Measurements from ENCODE around the gene WDR4.

Gene WDR4

GRCh38 chr21:42854246-42855010 lies 24.9 kb downstream of the WDR4 start:
- TF ChIP-seq CTCF (IDR thresholded peaks at IDR 0.05; ENCODE audit: low read depth, low read length, missing control alignments) = no peak
- no peak for DNase-seq (ENCODE audit: low read depth)
- in situ Hi-C loops (cut with HindIII; ENCODE audit: low sequenced_read_pairs) = no loop called here
- no peak overlapping the region for H3K4me3 ChIP-seq (ENCODE audit: low read depth, low read length)

GRCh38 chr21:42853621-42854020 lies 25.7 kb downstream of the WDR4 start:
- no peak for TF ChIP-seq CTCF (IDR thresholded peaks at IDR 0.05; ENCODE audit: low read depth, low read length, missing control alignments)
- DNase-seq (ENCODE audit: low read depth) = no peak
- in situ Hi-C loops (cut with HindIII; ENCODE audit: low sequenced_read_pairs) = no loop called here
- H3K4me3 ChIP-seq (ENCODE audit: low read depth, low read length) = no peak overlapping the region

GRCh38 chr21:42852925-42853570 lies 26.3 kb downstream of the WDR4 start:
- DNase-seq (ENCODE audit: low read depth) = no peak
- TF ChIP-seq CTCF (IDR thresholded peaks at IDR 0.05; ENCODE audit: low read depth, low read length, missing control alignments) = no peak
- in situ Hi-C loops (cut with HindIII; ENCODE audit: low sequenced_read_pairs) = no loop called here
- no peak overlapping the region for H3K4me3 ChIP-seq (ENCODE audit: low read depth, low read length)

GRCh38 chr21:42851812-42852665 lies 27.3 kb downstream of the WDR4 start:
- TF ChIP-seq CTCF (IDR thresholded peaks at IDR 0.05; ENCODE audit: low read depth, low read length, missing control alignments) = no peak
- no peak overlapping the region for H3K4me3 ChIP-seq (ENCODE audit: low read depth, low read length)
- in situ Hi-C loops (cut with HindIII; ENCODE audit: low sequenced_read_pairs) = no loop called here
- DNase-seq (ENCODE audit: low read depth) = no peak

GRCh38 chr21:42850866-42851391 lies 28.4 kb downstream of the WDR4 start:
- in situ Hi-C loops (cut with HindIII; ENCODE audit: low sequenced_read_pairs) = no loop called here
- no peak for DNase-seq (ENCODE audit: low read depth)
- no peak overlapping the region for H3K4me3 ChIP-seq (ENCODE audit: low read depth, low read length)
- peak; percentile 31 for TF ChIP-seq CTCF (IDR thresholded peaks at IDR 0.05; ENCODE audit: low read depth, low read length, missing control alignments)

- TF ChIP-seq CTCF (IDR thresholded peaks at IDR 0.05; ENCODE audit: low read depth, low read length, missing control alignments) = no peak
These were observed 28.9 kb downstream of the WDR4 start for GRCh38 chr21:42850463-42850862.

More at GRCh38 chr21:42850463-42850862, 28.9 kb downstream of the WDR4 start:
- in situ Hi-C loops (cut with HindIII; ENCODE audit: low sequenced_read_pairs) = no loop called here
- H3K4me3 ChIP-seq (ENCODE audit: low read depth, low read length) = no peak overlapping the region
- DNase-seq (ENCODE audit: low read depth) = no peak
